NCI-H2081 treated with DMSO at 0.1 percent for 48 hours (cell line): ENCODE results near the gene KCNT1.

Source experiments
- DNase-seq: peaks from one replicate; lab custom pipeline; 2025; lab: John Stamatoyannopoulos, UW

KCNT1 gene

GRCh38 chr9:135673941-135674340 lies 28.0 kb upstream of the KCNT1 start:
- DNase-seq, result no peak

- no peak for DNase-seq
Observed at GRCh38 chr9:135674977-135675376, 27.0 kb upstream of the KCNT1 start.

GRCh38 chr9:135676891-135677290 lies 25.1 kb upstream of the KCNT1 start:
- no peak for DNase-seq

GRCh38 chr9:135677641-135678168 lies 24.3 kb upstream of the KCNT1 start:
- no peak for DNase-seq

- no peak for DNase-seq
Observed at GRCh38 chr9:135678236-135679017, 23.6 kb upstream of the KCNT1 start.

GRCh38 chr9:135680056-135680455 lies 21.9 kb upstream of the KCNT1 start:
- no peak for DNase-seq

- DNase-seq, result no peak
Observed at GRCh38 chr9:135681161-135681560, 20.8 kb upstream of the KCNT1 start.

GRCh38 chr9:135683401-135684034 lies 18.5 kb upstream of the KCNT1 start:
- DNase-seq, result no peak

GRCh38 chr9:135684691-135685090 lies 17.3 kb upstream of the KCNT1 start:
- DNase-seq, result no peak

GRCh38 chr9:135687216-135687615 lies 14.8 kb upstream of the KCNT1 start:
- no peak for DNase-seq

GRCh38 chr9:135689011-135689410 lies 13.0 kb upstream of the KCNT1 start:
- no peak for DNase-seq

- no peak for DNase-seq
Observed at GRCh38 chr9:135690836-135691570, 11.0 kb upstream of the KCNT1 start.

- DNase-seq, result no peak
Observed at GRCh38 chr9:135692410-135692809, 9.6 kb upstream of the KCNT1 start.

GRCh38 chr9:135693265-135693664 lies 8.7 kb upstream of the KCNT1 start:
- no peak for DNase-seq

- DNase-seq, result no peak
Observed at GRCh38 chr9:135693771-135694170, 8.2 kb upstream of the KCNT1 start.

GRCh38 chr9:135694414-135694813 lies 7.6 kb upstream of the KCNT1 start:
- DNase-seq, result no peak

- no peak for DNase-seq
Observed at GRCh38 chr9:135695036-135695435, 6.9 kb upstream of the KCNT1 start.

- no peak for DNase-seq
Observed at GRCh38 chr9:135695642-135696041, 6.3 kb upstream of the KCNT1 start.

- no peak for DNase-seq
Observed at GRCh38 chr9:135696446-135696845, 5.5 kb upstream of the KCNT1 start.

GRCh38 chr9:135697226-135697625 lies 4.8 kb upstream of the KCNT1 start:
- DNase-seq, result no peak

- DNase-seq, result no peak
Observed at GRCh38 chr9:135698236-135698635, 3.7 kb upstream of the KCNT1 start.

GRCh38 chr9:135698767-135699166 lies 3.2 kb upstream of the KCNT1 start:
- DNase-seq, result no peak

- DNase-seq, result no peak
Observed at GRCh38 chr9:135699440-135699839, 2.5 kb upstream of the KCNT1 start, which contains the start of gene SOHLH1. TSS of gene SOHLH1 (minus strand) at chr9:135699481. CDS start at chr9:135699467, 14 bp downstream.
